Measurements from ENCODE around the gene TRIM48.
"Not testable (repeated sequence)": the region's sequence is repeated elsewhere in the genome, so short reads cannot be mapped to it uniquely, and the experiment has no call there.

TRIM48 gene

GRCh38 chr11:55261855-55262254, at the start of gene TRIM48:
TRIM48 (plus strand) TSS chr11:55262155; CDS start chr11:55262268, 113 bp downstream.
- in situ Hi-C loops (cut with MboI; ENCODE audit: low sequenced_read_pairs) = not testable (repeated sequence)

GRCh38 chr11:55238316-55238715, 23.6 kb upstream of the TRIM48 start:
- in situ Hi-C loops (cut with MboI; ENCODE audit: low sequenced_read_pairs) = not testable (repeated sequence)

- in situ Hi-C loops (cut with MboI; ENCODE audit: low sequenced_read_pairs) = no loop called here
These were observed 1.1 kb downstream of the TRIM48 start for GRCh38 chr11:55263081-55263480.

Data from hTERT RPE-1 (cell line).